Measurements from ENCODE around the gene TEX35. TPM values are rescaled to one million over a fixed set of nuclear protein-coding genes. Genes with fewer than 3 reads are reported as not detected.

The TEX35 gene
- total RNA-seq, 3 donors from 2014 or later = not detected

GRCh38 chr1:178494569-178494971 is 18.3 kb upstream of the TEX35 start:
- H3K4me1 ChIP-seq (ENCODE audit: low read depth) = no peaks in the 10 kb centered on the region
- intact Hi-C loops (cut with DNase I, micrococcal nuclease) = no loop called here
- DNase-seq = no peak
- no peak for ATAC-seq
- H3K9me3 ChIP-seq = no peaks in the 10 kb centered on the region
- no peaks in the 10 kb centered on the region for H3K36me3 ChIP-seq (ENCODE audit: low read depth)
- TF ChIP-seq, protein P1, sequence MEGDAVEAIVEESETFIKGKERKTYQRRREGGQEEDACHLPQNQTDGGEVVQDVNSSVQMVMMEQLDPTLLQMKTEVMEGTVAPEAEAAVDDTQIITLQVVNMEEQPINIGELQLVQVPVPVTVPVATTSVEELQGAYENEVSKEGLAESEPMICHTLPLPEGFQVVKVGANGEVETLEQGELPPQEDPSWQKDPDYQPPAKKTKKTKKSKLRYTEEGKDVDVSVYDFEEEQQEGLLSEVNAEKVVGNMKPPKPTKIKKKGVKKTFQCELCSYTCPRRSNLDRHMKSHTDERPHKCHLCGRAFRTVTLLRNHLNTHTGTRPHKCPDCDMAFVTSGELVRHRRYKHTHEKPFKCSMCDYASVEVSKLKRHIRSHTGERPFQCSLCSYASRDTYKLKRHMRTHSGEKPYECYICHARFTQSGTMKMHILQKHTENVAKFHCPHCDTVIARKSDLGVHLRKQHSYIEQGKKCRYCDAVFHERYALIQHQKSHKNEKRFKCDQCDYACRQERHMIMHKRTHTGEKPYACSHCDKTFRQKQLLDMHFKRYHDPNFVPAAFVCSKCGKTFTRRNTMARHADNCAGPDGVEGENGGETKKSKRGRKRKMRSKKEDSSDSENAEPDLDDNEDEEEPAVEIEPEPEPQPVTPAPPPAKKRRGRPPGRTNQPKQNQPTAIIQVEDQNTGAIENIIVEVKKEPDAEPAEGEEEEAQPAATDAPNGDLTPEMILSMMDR (IDR thresholded peaks at IDR 0.05) = no peak
- H3K4me3 ChIP-seq = no peak overlapping the region

DNA sequence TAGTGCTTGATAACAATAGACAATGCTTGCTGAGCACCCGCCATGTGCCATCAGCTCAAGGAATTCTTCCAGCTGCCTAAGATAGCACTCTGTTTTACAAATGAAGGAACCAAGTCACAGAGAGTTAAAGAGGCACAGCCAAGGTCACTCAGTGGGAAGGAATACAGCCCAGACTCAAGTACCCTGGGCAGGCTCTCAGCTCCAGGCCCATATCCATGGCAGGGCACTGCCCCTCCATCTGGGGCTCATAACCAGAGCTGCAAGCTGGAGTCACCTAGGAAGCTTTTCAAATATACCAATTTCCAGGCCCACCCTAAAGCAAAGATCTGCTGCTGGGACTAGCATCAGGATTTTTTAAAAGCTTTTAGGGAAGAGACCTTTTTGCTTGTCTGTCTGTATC is 17.8 kb upstream of the TEX35 start:
- DNase-seq (no peak), ATAC-seq (no peak)
- Histone ChIP-seq H3K4me3 (no peak overlapping the region), H3K9me3 (no peaks in the 10 kb centered on the region), H3K4me1 (ENCODE audit: low read depth) (no peaks in the 10 kb centered on the region), H3K36me3 (ENCODE audit: low read depth) (no peaks in the 10 kb centered on the region)
- TF ChIP-seq, protein P1 (IDR thresholded peaks at IDR 0.05) = no peak
- intact Hi-C loops (cut with DNase I, micrococcal nuclease) = no loop called here

GRCh38 chr1:178495741-178496409 is 17.0 kb upstream of the TEX35 start:
- H3K9me3 ChIP-seq = no peaks in the 10 kb centered on the region
- H3K36me3 ChIP-seq (ENCODE audit: low read depth) = no peaks in the 10 kb centered on the region
- no peak overlapping the region for H3K4me3 ChIP-seq
- DNase-seq = no peak
- intact Hi-C loops (cut with DNase I, micrococcal nuclease) = no loop called here
- ATAC-seq = no peak
- TF ChIP-seq, protein P1 (IDR thresholded peaks at IDR 0.05) = no peak
- H3K4me1 ChIP-seq (ENCODE audit: low read depth) = no peaks in the 10 kb centered on the region

DNA sequence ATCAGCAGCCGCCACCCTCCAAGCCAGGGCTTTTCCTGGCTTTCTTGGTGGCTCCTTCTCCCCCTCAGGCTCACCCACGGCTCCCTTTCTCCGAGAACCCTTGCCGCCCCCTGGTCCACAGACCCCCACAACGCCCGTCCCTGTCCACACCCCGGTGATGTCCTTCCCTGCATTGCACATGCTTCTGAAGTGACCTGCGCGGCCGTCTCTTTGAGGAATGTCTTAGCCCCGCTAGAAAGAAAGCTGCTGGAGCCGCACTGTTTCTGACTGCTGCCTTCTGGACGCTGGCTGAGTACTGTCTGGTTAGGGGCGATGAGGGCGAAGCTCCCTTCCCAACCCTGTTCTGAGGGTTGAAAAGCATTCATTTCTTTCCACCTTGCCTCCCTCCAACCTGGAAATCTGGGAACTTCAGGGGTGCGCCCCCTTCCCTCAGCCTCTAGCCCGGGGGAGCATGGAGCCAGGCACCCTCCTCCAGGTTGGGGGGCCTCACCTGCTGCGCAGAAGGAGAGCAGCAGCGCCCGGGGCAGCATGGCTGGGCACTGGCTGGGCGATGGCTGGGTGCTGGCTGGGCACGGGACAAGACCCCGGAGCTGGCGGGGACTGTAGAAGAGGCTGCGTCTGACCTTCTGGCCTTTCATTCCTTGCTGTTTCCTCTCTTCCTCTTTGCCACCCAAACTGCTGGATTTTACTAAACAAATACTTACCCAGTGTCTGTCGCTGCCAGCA is 16.3 kb upstream of the TEX35 start, which contains the start of gene CLEC20A:
TSS of gene CLEC20A (minus strand) at position 555 of the 726 bp plus-strand sequence. CDS start at position 530, 25 bp downstream.
- no peaks in the 10 kb centered on the region for H3K36me3 ChIP-seq (ENCODE audit: low read depth)
- ATAC-seq (no peak), DNase-seq (no peak)
- H3K4me3 ChIP-seq = no peak within 1 kb of the TSS
- intact Hi-C loops (cut with DNase I, micrococcal nuclease) = no loop called here
- TF ChIP-seq, protein P1 (IDR thresholded peaks at IDR 0.05) = no peak
- no peaks in the 10 kb centered on the region for H3K4me1 ChIP-seq (ENCODE audit: low read depth)
- H3K9me3 ChIP-seq = no peaks in the 10 kb centered on the region

- TF ChIP-seq, protein P1 (IDR thresholded peaks at IDR 0.05) = no peak
- Histone ChIP-seq H3K4me3 (no peak overlapping the region), H3K9me3 (no peaks in the 10 kb centered on the region), H3K36me3 (ENCODE audit: low read depth) (no peaks in the 10 kb centered on the region), H3K4me1 (ENCODE audit: low read depth) (no peaks in the 10 kb centered on the region)
- no peak for DNase-seq
- intact Hi-C loops (cut with DNase I, micrococcal nuclease) = no loop called here
- no peak for ATAC-seq
These were observed 14.9 kb upstream of the TEX35 start for GRCh38 chr1:178497903-178498478.

Measured in mucosa of descending colon (tissue), 3 donors.